Left forelimb (tissue), 1 donor: ENCODE data around the gene HM13.
"Not testable (repeated sequence)": the region's sequence is repeated elsewhere in the genome, so short reads cannot be mapped to it uniquely, and the experiment has no call there.

ENCODE experiments used
- DNase-seq: peaks from one replicate; pipeline ENCODE4 v3.0.0-alpha.2; 2018; ENCODE audit warnings: low spot score

Gene HM13

GRCh38 chr20:31612271-31612640, 98.0 kb downstream of the HM13 start:
- not testable (repeated sequence) for DNase-seq

- DNase-seq: no peak
These were observed 101.2 kb downstream of the HM13 start for GRCh38 chr20:31615416-31615815.

DNA sequence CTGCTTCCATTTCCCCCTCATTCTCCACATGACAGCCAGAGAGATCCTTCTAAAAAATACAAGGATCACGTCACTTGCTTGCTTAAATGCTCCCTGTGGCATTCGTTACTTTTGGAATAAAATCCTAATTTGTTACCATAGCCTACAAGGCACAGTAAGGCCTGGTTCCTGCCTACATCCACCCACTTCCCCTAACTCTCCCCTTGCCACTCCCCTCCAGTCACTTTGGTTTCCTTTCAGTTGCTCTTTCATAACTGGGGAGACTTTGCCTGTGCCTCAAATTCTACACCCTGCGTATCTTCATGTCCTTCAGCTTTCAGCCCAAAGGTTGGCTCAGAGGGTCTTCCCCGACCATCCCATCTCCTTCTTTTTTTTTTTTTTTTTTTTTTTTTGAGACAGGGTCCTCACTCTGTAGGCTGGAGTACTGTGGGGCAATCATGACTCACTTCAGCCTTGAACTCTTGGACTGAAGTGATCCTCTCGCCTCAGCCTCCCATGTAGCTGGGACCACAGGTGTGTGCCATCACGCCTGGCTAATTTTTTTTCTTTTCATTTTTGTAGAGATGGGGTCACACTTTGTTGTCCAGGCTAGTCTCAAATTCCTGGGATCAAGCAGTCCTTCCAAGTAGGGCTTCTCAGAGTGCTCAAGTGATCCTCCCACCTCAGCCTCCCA, 103.3 kb downstream of the HM13 start:
- no peak for DNase-seq
